Brain microvascular endothelial cell (primary cell): ENCODE data around the gene MCOLN2.

Experiments used
- DNase-seq: peaks from one replicate; pipeline ENCODE4 v3.0.0-alpha.2; 2020
- H3K27ac ChIP-seq: fragments of 250-450 bp; sonication (Bioruptor Pico); 2 replicates; pipeline ENCODE4 v1.5.1; 2020; ENCODE audit warnings: mild to moderate bottlenecking, moderate library complexity
- H3K27me3 ChIP-seq: fragments of 250-450 bp; sonication (Bioruptor Pico); replicated peaks from 2 replicates; pipeline ENCODE4 v1.5.1; 2020; ENCODE audit warnings: mild to moderate bottlenecking
- H3K36me3 ChIP-seq: fragments of 250-450 bp; sonication (Bioruptor Pico); replicated peaks from 2 replicates; pipeline ENCODE4 v1.5.1; 2020; ENCODE audit warnings: mild to moderate bottlenecking
- H3K4me3 ChIP-seq: 2 replicates; pipeline ENCODE4 v1.5.1; 2011; ENCODE audit warnings: low read depth, mild to moderate bottlenecking, control low read depth, low read length, moderate library complexity
- in situ Hi-C: cut with HindIII; loops from 2 replicates; pipeline ENCODE4 v1.10.0; 2017; ENCODE audit warnings: low sequenced_read_pairs, low pct_ligation_motif_present
- TF ChIP-seq, protein P1 (sequence below): IDR thresholded peaks from 2 replicates; pipeline ENCODE4 v1.5.1; 2011; ENCODE audit warnings: low read depth, mild to moderate bottlenecking, moderate library complexity, low read length, control low read depth, inconsistent platforms; ENCODE audit errors: missing control alignments

MCOLN2 gene

GRCh38 chr1:84996846-84997666 is at the start of gene MCOLN2:
Gene MCOLN2, minus strand, starts transcription at chr1:84997113. Its CDS starts 241 bp downstream, at chr1:84996872.
- DNase-seq = no peak
- Histone ChIP-seq H3K27me3 (peaks cover 63% of the 10 kb centered on the region), H3K4me3 (peak within 1 kb of the TSS; percentile 56), H3K27ac (no peak within 1 kb of the TSS), H3K36me3 (no peaks in the 10 kb centered on the region)
- in situ Hi-C loops = no loop called here
- TF ChIP-seq, protein P1, sequence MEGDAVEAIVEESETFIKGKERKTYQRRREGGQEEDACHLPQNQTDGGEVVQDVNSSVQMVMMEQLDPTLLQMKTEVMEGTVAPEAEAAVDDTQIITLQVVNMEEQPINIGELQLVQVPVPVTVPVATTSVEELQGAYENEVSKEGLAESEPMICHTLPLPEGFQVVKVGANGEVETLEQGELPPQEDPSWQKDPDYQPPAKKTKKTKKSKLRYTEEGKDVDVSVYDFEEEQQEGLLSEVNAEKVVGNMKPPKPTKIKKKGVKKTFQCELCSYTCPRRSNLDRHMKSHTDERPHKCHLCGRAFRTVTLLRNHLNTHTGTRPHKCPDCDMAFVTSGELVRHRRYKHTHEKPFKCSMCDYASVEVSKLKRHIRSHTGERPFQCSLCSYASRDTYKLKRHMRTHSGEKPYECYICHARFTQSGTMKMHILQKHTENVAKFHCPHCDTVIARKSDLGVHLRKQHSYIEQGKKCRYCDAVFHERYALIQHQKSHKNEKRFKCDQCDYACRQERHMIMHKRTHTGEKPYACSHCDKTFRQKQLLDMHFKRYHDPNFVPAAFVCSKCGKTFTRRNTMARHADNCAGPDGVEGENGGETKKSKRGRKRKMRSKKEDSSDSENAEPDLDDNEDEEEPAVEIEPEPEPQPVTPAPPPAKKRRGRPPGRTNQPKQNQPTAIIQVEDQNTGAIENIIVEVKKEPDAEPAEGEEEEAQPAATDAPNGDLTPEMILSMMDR = no peak

- DNase-seq = no peak
- H3K36me3 ChIP-seq = no peaks in the 10 kb centered on the region
- H3K27me3 ChIP-seq = peaks cover 36% of the 10 kb centered on the region
- TF ChIP-seq, protein P1 = no peak
- no peak overlapping the region for H3K4me3 ChIP-seq
- in situ Hi-C loops = no loop called here
- no peak overlapping the region for H3K27ac ChIP-seq
Observed at GRCh38 chr1:85042413-85042812, 45.5 kb upstream of the MCOLN2 start.

DNA sequence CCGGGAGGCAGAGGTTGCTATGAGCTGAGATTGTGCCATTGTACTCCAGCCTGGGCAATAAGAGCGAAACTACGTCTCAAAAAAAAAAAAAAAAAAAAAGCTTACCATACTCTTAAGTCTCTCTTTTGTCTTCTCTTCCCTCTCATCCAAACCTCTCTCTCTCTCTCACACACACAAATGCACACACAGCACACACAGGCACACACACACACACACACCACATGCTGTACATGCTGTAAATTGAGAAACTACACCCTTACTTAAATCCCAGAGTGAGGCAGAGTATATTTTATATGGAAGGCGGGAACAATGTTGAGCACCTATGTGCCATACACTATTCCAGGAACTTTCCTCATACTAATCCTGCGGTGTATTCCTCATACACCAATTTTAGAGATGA is 44.9 kb upstream of the MCOLN2 start:
- Histone ChIP-seq H3K27me3 (peaks cover 30% of the 10 kb centered on the region), H3K4me3 (no peak overlapping the region), H3K27ac (no peak overlapping the region), H3K36me3 (no peaks in the 10 kb centered on the region)
- TF ChIP-seq, protein P1 = no peak
- no peak for DNase-seq
- in situ Hi-C loops = no loop called here

- in situ Hi-C loops = no loop called here
- Histone ChIP-seq H3K4me3 (no peak overlapping the region), H3K27ac (no peak overlapping the region), H3K27me3 (peaks cover 2% of the 10 kb centered on the region), H3K36me3 (no peaks in the 10 kb centered on the region)
- TF ChIP-seq, protein P1 = no peak
- no peak for DNase-seq
Observed at GRCh38 chr1:85033221-85033620, 36.3 kb upstream of the MCOLN2 start.

GRCh38 chr1:85030536-85030935 is 33.6 kb upstream of the MCOLN2 start:
- no peak overlapping the region for H3K4me3 ChIP-seq
- H3K36me3 ChIP-seq = no peaks in the 10 kb centered on the region
- in situ Hi-C loops = no loop called here
- peaks cover 2% of the 10 kb centered on the region for H3K27me3 ChIP-seq
- TF ChIP-seq, protein P1 = no peak
- no peak overlapping the region for H3K27ac ChIP-seq
- DNase-seq = no peak
